HG03342 (cell line): ENCODE results near the gene L3MBTL4.
"Not testable (repeated sequence)": the region's sequence is repeated elsewhere in the genome, so short reads cannot be mapped to it uniquely, and the experiment has no call there.

ENCODE experiments used
- ATAC-seq: cut with Tn5 transposase; IDR thresholded peaks from one replicate; pipeline ENCODE4 v1.9.1; 2021; ENCODE audit warnings: mild to moderate bottlenecking, moderate library complexity; ENCODE audit not compliant: unreplicated experiment

L3MBTL4 gene

DNA sequence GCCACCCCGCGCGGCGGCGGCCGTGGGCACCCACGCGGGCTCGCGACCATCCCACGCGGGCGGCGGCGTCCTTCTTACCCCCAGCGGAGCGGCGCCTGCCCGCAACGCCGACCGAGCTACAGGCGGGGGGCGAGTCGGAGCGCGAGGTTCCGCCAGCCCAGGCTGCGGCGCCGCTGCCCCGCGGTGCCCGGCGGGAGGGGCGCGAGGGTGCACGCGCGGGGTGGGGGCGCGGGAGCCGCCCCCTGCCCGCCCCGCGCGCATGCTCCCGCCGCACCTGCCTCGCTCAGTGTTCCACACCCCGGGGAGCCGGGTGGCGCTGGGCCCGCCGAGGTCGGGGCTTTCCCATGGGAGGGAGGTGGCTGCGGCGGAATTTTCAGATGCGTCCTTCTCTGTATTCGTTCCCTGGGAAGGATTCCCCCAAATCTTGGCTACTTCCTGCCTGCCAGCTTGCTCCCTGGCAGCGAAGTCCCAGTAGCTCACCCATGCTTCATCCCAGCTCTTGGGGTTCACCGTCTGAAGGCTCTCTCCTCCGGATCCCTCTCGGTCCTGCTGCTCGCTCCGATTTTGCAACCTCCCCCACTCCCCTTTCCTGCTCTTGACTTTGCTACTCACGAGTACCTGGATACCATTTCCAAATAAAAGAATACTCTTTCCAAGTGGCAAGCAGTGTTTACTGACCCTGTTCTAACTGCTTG lies at the start of gene L3MBTL4:
TSS of gene L3MBTL4 (minus strand) at position 189 of the 695 bp plus-strand sequence. CDS start 103,286 bp downstream, outside the sequence.
- peak; percentile 45 for ATAC-seq

DNA sequence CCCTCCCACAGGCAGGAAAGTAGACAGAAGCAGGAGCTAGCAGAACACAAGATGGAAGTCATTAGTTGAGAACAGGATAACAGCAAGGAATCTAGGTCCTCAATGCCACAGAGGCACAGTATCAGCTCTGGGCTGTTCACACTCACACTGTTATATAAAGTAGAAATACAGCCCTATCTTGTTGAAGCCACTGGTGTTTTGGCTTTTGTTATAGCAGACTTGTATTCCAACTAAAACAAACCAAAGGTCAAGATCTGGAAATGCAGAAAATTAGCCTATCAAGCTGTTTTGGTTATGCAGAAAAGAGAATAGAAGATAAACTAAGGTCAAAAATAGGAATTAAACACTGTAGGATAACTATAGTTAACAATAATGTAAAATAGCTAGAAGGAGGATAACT lies 37.5 kb upstream of the L3MBTL4 start:
- ATAC-seq = no peak

DNA sequence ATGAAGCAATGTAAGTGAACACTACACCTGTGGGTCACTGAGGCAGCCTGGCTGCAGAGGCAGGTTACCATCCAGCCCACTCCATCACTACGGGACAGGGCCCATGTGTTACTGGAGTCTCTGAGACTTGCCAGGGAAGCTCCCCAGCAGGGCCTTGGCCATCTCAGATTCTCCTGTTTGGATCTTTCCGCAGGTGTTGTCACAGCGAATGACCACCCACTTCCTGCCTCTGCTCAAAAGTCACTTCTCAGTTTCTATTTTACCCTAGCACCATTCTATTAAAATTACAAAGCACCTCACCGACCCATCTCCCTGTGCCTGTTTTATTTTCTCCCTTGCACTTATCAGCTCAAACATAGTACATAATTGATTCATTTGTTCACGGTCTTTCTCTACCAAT lies 34.5 kb upstream of the L3MBTL4 start:
- peak; percentile 56 for ATAC-seq

DNA sequence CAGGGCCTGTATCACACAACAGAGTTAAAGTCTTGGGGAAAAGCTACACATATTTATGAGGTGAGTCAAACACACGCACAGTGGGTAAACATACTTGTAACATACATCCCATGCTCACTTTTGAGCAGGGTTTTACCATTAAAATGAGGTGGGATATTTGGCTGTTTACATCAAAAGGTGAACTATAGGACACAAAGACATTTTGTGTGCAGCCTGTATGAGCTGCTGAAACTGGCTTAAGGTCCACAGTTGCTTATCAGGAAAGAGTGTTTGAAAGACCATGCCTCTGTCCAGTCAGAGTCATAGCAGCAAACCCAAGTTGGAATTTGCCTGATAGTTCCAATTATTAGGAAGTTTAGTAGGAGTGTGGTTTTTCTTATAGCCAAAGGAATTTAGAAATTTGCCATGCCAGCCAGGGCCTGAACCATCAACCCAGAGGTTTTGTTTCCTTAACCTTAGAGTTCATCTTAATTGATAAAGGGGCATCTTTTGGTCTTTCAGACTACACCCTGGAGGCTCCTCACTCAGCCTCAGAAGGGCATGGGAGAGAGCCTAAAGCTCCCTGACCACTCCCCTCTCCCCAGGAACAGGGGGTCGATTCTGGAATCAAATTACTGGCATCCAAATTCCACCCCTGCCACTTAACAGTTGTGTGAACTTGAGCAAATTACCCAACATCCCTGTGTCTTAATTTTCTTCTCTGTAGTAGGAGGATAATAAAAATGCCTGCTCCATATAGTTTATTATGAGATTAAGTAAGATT lies 29.9 kb upstream of the L3MBTL4 start:
- no peak for ATAC-seq

DNA sequence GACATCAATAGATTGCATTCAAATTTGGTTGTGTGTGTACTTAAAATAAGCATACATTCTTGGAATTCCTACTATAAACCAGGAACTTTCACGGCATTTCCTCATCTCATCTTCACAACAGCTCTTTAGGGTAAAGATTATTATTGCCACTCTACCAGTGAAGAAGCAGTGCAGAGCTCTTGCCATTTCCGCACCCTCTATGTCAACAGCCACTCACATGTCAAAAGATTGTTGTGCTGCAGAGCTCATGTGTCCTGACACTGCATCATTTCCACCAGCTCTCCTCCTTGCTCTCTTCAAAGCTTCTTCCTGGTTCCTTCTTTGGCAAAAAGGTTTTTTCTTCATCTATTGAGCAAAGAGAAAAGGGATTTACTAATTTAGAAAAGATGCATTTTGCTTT lies 26.5 kb upstream of the L3MBTL4 start:
- no peak for ATAC-seq

DNA sequence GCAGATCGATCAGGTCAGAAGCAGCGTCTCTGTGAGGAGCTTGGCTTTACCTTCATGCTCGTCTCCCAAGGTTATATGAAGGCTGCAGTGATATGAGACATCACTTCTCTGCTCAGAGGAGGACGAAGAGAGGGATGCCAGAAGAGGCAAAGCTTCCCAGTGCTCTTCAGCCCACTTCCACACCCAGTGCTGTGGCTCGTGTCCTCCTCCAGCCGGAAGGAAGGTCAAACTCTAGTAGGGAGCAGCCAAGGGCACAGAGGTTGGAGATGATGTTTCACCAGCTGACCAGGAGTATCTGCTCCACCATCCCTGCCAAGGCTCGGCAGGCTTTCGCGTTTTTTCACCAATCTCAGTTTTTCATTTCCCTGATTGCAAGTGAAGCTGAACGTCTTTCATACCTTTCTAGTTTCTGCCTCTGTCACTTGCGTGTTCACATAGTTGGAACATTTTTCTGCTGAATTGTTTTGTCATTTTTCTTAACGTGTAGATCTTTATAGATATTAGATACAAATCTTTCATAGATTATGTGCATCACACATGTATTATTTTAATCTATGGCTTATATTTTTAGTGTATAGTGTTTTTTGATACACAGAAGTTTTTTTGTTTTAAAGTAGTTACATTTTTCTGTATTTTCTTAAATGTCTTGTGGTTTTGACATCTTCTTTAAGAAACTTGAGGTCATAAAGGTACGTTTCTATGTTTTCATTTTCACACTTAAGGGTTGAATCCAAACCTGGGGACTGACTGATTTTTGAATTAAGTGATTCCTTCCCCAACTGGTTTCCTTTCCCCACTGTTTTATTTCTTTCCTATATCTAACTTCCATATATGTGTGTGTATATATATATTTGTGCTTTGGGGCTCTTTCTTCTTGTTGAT lies 23.5 kb upstream of the L3MBTL4 start:
- ATAC-seq = no peak

DNA sequence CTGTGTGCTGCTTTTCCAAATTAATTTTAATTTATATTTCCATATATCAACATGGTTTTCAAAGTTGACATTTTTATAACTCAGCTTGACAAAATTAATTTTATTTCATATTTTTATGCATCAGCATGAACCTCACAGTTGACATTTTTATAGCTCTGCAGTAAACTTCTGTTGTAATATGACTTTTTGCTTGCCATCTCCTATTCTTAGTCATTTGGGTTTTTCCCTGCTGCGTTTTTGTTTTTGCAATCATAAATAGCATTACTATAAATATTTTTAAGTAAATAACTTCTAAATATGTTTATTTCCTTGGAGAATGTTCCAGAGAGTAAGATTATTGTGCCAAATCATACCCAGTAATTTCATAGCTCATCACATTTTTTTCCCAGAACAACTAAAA lies 21.0 kb upstream of the L3MBTL4 start:
- ATAC-seq = no peak

DNA sequence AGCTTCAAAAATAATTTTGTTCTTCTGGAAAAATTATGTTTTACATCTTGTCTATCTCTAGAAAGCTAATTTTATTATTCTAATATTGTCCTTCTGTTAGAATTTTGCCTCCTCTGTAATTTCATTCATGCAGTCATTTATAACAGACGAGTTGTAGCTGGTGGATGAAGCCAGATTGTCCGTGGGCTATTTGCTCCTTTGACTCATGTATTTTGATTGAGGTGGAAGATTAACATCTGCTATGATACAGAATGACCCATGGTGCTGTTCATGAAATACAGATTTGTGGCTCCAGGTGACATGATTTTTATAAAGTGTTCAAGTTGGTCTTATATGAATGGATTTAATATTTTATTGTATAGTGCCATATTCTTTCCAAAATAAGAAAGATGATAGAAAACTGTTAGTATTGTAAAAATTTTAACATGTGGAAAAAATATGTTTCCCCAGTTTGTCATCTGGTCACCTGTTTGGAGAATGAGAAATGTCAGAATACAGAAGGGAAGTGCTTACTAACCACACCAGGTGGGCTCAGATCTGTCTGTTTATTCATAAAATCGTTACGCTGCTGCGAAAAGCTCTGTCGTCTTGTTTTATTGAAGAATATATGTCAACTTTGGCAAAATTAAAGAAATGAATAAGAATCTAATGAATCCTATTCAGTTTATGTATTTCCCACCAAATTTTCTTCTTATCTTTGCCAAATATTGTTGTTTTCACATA lies 20.4 kb upstream of the L3MBTL4 start:
- ATAC-seq = no peak

DNA sequence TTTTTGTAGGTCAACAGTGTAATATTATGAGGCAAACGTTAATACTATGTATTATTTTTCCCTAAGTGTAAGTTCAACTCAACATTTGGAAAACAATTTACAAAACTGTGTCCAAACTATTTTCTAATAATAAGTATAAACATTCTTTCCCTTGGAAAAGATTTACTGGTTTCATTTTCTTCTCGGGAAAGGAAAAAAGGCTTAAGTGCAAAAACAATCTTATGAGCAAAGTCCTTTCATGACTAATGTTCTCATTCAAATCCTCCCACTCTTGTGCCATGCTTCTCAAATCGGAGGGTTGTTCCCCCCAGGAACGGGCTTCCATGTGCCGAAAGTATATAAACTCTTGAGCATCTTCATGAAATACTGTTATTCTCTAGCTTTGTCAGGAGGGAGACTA lies 19.8 kb upstream of the L3MBTL4 start:
- no peak for ATAC-seq

DNA sequence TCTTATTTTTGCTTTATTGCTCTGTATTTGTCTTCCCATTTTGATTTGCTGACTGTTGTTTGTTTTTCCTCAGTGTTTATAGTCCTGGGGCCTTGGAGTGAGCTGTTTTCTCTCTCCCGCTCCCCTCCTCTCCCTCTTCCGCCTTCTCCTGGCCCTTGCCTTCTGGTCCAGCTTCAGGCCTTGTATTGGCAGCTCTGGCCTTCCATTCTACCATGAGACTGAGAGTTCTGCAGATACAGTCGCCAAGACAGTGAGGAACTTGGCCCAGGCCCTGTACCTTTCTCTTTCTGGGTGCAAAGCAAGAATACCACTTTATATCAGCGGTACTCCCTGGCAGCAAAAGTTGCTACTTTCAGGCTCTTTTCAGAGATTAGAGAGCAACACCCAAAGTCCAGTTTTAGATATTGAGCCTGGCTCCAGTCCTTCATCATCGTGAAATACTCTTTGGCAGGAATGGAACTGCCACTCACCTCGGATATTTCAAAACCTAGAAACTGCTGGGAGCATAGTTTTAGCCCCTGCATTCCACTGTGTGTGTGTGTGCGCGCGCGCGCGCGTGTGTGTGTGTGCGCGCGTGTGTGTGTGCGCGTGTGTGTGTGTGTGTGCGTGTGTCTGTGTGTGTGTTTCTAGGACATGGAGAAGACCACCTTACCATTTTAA lies 17.1 kb upstream of the L3MBTL4 start:
- no peak for ATAC-seq

DNA sequence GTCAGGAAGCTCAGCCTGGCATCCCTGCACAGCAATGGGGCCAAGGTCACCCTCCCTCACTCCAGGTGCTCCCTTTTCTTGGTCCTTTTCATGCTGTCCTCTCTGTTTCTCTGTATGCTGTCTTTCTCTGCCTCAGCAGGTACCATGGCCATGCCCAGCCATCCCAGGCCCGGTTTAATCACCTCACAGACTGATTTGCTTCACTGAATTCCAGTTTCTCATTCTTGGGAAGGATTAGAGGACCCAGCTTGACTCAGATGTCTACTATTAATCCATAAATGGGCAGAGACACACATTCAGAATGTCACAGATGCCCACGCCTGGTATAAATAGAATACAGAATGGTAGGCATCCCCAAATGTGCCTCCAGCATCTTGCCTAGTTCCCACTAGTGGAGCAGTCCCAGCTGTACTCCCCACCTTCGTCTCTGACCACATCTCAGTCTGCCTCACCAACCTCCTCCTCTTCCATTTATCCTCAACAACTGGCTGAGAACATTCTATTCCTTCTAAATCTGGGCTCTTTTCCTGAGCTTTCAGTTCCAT lies 14.2 kb upstream of the L3MBTL4 start:
- no peak for ATAC-seq

DNA sequence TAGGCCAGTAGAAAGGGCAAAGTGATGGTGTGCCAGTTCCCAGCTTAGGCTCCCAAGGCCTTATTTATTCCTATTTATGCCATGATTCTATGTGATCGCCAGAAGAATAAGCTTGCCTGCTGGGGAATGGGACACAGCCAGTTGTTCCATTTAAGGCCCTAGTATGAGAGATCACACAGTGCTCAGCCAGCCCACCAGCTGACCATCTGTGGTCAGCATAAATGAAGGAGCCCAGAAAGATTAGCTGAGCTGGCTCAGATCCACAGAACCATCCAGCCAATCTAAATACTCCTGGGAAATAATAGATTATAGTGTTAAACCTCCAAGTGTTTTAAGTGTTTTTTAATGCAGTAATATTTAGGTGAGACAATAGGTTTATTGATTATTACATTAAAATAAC lies 12.6 kb upstream of the L3MBTL4 start:
- no peak for ATAC-seq

DNA sequence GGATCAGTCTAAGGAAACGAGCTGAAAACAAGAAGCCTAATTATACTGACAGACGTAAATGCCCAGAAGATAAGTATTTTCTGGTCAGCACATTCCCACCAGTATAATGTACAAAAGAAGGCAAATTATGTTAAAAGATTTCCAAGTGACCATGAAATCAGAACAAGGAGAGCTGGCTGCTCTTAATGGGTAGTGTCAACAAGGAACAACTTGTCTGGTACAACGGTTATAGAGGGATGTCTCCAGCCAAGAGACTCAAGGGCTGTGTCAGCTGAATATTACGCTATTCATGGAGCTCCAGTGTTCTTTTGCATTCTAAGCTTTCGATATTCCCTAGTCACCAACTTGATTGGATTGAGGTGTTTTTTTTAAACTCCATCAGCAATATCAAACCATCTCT lies 8.6 kb upstream of the L3MBTL4 start:
- ATAC-seq = no peak

DNA sequence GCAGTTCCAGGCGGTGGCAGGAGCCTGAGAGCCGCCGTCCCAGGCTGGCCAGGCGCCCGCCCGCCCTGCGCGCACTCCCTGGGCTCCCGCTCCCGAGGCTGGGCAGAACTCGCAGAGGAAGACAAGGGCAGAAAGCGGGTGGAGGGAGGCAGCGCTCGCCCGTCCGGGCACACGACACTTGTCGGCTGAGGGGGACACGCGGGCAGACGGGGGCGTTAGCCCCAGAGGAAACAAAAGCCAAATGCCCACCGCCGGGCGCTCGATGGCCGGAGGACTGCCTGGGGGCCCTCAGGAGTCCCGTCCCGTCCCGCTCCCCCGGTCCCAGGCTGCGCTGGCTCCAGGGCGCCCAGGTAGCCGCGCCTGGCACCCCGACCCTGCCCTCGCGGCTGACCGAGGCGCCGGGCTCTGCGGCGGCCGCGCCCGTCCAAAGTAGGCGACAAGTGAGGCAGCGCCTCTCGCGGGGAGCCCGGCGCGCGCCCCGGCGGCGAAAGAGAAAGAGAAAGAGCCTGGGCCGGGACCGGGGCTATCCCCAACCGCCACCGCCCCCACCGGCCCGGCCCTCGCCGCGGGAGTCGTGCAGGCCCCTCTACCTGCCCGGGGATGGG lies 491 bp downstream of the L3MBTL4 start:
- peak; percentile 87 for ATAC-seq

DNA sequence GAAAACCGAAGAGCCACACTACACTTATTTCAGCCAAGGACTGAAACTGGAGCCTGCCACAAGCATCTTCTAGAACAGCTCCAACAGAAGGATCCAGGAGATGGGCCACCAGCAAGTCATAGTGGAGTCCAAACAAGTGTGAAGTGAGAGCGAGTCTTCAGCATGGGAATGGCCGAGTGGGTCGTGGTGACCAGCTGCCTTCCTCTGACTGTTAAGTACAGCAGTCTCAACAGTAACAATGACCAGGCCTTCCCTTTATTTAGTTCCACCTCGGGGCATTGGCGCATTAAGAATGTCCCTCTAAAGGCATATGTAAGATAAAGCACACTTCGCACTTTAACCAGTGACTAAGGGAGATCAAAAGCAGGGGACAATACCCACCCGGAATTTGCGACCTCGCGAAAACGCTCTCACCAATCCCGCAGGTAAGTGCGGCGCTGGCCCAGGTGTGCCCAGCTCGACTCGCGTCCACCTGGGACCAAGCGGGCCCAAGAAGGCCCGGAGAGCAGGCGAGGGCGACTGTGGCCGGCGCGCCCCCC lies 1.1 kb downstream of the L3MBTL4 start:
- no peak for ATAC-seq

DNA sequence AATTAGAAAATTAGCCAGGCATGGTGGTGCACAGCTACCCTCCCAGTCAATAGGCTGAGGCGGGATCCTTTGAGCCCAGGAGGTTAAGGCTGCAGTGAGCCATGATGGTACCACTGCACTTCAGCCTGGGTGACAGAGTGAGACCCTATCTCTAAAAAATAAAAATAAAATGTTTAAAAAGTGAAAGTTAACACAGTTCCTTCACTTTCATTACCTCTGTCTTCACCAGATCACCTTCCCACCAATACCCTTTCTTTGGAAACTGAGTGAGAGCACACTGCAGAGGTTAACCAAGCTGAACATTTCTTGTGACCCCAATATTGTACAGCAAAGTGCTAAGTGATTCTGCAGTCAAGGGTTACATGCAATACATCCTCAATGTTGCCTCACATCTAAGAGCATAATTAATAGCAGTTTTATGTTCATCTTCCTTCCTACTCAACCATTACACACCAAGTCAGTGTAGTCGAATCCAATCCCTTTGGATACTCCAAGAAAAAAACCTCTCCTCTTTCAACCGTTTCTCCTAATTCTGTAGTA lies 1.7 kb downstream of the L3MBTL4 start:
- no peak for ATAC-seq

DNA sequence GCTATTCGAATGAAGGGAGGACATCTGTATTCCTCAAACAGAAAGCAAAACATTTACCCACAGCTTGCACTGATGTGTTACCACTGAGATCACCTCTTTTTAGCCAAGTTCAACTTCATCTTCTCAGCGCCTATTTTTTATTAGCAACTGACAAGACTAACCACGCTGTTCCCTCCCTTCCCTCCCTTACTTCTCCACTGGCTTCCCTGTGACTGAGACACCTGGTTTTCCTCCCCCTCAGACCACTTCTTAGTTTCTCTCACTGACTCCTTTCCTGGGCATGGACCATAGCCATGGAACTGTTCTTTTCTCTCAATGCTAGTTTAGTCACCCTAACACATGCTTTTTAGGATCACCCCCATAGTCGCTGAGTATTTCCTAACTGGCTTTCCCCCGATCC lies 3.3 kb downstream of the L3MBTL4 start:
- no peak for ATAC-seq

DNA sequence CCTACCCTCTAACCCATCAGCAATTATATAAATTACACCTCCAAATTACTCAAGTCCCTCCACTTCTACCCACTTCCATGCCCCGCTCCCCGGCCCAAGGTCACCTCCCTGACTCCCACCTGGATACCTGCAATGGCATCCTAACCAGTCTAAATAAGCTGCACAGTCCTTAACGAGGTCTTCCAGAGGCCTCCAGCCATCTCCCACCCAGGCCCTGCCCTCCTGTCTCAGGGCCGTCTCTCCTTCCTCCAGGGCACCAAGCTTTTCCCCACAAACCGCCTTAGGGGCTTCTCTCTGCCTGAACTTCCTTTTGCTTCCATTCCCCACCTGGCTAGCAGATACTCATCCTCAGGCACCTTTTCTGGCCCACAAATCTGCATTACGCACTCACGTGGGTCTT lies 4.8 kb downstream of the L3MBTL4 start:
- ATAC-seq = no peak

DNA sequence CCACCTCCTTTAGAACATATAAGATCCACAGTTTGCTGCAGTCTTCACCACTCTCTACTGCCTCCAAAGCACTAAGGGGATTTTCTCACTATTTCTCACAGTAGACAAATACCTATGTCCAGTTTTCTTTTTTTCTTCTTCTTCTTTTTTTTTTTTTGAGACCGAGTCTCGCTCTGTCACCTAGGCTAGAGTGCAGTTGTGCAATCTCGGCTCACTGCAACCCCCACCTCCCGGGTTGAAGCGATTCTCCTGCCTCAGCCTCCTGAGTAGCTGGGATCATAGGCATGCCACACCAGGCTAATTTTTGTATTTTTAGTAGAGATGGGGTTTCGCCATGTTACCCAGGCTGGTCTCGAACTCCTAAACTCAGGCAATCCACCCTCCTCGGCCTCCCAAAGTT lies 6.2 kb downstream of the L3MBTL4 start:
- ATAC-seq = not testable (repeated sequence)
